HCEC 1CT (cell line): ENCODE data around the gene SOAT2.
"Not testable (repeated sequence)": the region's sequence is repeated elsewhere in the genome, so short reads cannot be mapped to it uniquely, and the experiment has no call there.

ENCODE experiments used
- DNase-seq: peaks from one replicate; pipeline ENCODE4 v3.0.0-alpha.2; 2017

SOAT2 gene

DNA sequence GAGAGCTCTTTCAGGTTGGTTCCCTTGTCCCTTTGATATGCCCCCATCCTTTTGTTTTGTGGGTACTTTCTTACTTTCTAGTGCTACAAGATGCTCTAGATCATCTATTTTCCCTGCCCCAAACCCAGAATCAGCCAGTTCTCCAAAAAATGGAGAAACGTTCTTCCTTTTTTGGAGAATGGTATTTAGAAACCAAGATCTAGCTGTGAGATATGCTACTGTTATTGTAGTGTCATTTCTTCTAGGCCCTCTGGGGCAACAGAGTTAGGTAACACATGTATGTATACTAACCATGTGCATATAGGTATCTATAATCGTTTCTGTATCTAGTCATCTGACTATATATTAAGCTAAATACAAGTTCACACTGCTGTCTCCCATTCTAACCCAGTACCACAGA, 12.7 kb upstream of the SOAT2 start:
- DNase-seq: no peak

DNA sequence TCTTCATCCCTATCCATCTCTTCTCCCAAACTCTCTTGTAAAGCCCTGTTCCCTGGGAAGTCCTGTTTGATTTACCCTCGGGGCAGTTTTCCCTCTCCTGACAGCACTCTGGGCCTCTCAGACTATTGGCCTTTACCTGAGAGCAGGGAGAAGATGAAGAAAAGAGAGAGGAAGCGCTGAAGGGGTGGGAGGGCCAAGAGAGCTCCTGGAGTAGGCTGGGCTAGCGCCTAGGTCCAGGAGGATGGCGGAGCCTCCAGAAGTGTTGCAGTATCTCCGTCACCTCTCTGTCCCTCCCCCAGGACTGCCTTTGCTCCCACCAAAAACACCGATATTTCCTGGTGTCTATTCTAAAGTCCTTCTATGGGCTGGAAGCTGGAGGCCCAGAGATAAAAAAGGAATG, 11.5 kb upstream of the SOAT2 start:
- no peak for DNase-seq

DNA sequence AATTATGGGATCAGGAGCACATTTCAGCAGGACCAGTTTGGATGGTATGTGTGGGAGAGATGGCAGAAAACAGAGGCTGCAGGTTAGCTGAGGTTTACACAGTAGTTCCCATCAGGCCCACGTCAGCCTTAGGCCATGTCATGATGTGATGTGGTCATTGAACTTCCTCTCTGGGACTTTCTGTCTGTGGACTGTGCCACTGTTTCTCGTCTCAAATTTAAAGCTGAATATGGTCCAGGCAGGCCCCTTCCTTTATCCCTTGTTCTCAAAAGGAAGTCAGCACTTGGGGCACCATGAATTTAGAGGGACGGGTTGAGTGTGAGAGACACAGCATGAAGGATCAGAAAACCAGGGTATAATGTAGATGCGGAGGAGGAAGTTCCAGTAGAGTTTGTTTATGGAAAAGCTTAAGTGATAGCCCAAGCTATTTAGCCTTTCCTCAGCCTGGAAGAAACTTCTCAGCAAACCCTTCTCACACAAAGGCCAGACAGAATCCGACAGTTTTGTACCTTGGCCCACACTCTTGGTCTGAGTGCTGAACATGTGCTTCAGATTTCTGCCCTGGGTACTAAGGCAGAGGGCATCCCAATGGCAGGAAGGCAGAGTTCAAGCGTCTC, 9.4 kb upstream of the SOAT2 start:
- no peak for DNase-seq

- DNase-seq: no peak
Measured at GRCh38 chr12:53094394-53094787, 8.9 kb upstream of the SOAT2 start.

GRCh38 chr12:53094796-53095595, 8.3 kb upstream of the SOAT2 start:
- not testable (repeated sequence) for DNase-seq

- DNase-seq: not testable (repeated sequence)
Measured at GRCh38 chr12:53095596-53095895, 7.7 kb upstream of the SOAT2 start.

- peak; percentile 74 for DNase-seq
Measured at GRCh38 chr12:53096089-53096741, 7.1 kb upstream of the SOAT2 start.

- DNase-seq: no peak
Measured at GRCh38 chr12:53096759-53097158, 6.5 kb upstream of the SOAT2 start.

DNA sequence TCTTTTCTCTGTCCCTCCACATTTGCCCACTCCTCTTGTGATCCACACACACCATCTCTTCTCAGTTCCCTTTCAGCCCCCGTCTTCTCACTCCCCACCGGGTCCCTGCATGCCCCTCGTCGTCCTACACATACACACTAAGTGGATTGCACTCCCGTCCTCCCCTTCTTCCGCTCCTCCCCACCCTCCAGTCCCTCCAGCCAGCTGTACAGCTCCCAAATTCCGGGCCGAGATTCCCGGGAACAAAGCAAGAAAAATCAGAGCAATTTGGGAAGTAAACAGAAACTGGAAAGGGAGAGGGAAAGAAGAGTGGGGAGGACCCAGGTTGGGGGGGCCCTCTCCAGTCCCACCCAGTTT, 6.1 kb upstream of the SOAT2 start:
- peak; percentile 51 for DNase-seq

DNA sequence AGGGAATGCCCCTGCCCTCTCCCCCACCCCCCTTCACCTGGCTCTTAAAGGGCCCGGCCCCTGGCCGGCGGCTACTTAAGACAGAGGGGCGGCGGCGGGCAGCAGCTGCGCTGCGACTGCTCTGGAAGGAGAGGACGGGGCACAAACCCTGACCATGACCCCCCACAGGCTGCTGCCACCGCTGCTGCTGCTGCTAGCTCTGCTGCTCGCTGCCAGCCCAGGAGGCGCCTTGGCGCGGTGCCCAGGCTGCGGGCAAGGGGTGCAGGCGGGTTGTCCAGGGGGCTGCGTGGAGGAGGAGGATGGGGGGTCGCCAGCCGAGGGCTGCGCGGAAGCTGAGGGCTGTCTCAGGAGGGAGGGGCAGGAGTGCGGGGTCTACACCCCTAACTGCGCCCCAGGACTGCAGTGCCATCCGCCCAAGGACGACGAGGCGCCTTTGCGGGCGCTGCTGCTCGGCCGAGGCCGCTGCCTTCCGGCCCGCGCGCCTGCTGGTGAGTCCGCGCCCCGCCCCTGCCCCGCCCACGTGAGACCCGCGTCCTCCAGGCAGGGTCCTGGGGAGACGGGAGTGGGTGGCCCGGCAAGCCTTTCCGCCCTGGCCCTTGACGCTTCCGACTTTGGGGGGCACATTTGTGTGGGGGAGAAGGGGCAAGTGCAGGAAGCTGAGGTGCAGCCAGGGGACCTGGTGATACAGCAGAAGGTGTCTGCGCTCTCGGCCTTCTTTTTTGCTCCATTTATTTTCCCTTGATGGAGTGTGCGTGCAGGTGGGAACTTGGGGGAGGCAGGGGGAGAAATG, 5.5 kb upstream of the SOAT2 start, which contains the start of gene IGFBP6:
Gene IGFBP6 (plus strand): TSS at position 104 of the 790 bp plus-strand sequence. CDS start 51 bp downstream, at position 155.
- DNase-seq: peak; percentile 39

GRCh38 chr12:53098354-53098981, 4.8 kb upstream of the SOAT2 start:
- peak; percentile 83 for DNase-seq

GRCh38 chr12:53099071-53099882, 4.0 kb upstream of the SOAT2 start:
- peak; percentile 94 for DNase-seq

DNA sequence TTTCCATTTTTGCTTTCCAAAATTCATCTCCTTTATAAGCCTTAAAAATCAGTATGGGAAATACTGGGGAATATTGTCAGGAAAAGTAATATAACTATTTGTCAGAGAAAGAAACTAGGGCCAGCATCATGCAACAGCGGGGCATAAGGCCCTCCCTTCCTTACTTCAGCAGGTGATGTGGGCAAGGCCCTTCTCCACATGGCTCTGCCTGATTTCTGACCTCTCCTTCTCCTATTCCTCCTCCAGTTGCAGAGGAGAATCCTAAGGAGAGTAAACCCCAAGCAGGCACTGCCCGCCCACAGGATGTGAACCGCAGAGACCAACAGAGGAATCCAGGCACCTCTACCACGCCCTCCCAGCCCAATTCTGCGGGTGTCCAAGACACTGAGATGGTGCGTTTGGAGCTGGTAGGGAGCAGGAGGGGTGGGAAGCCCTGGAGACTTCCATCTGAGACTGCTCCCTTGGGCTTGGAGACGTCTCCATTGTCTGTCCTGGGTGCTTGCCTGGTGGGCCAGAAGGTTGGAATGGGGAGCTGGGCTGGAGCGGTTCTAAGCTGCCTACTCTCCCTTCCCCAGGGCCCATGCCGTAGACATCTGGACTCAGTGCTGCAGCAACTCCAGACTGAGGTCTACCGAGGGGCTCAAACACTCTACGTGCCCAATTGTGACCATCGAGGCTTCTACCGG, 2.7 kb upstream of the SOAT2 start:
- DNase-seq: no peak

GRCh38 chr12:53101266-53101665, 2.0 kb upstream of the SOAT2 start:
- DNase-seq: no peak

- no peak for DNase-seq
Measured at GRCh38 chr12:53101931-53102781, 1.1 kb upstream of the SOAT2 start.

DNA sequence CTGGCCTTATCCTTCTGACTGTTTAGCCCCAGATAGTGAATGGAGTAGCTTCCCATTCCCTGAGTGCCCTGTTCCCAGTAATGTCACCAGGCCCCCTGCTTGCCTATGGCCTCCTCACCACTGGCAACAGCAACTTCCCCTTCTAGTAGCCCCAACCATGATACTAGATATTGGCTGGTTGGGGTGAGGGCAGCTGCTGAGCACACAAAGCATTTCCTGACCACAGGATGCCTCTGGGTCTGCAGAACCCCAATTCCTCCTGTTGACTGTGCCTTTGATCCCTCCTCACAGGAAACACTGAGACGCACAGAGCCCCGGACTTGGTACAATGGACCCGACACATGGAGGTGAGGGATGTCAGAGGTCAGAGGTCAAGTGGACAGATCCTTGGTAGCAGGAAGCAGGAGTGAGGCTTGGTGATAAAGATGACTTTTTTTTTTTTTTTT, 597 bp downstream of the SOAT2 start:
- no peak for DNase-seq

- no peak for DNase-seq
Measured at GRCh38 chr12:53105256-53105655, 2.0 kb downstream of the SOAT2 start.

GRCh38 chr12:53105712-53106439, 2.6 kb downstream of the SOAT2 start:
- DNase-seq: no peak

GRCh38 chr12:53107122-53107521, 3.8 kb downstream of the SOAT2 start:
- no peak for DNase-seq

- not testable (repeated sequence) for DNase-seq
Measured at GRCh38 chr12:53112431-53112830, 9.1 kb downstream of the SOAT2 start.
